ENCODE results near the gene UGT3A2. TPM values are rescaled to one million over a fixed set of nuclear protein-coding genes. Genes with fewer than 3 reads are reported as not detected.

Gene UGT3A2
- total RNA-seq, 1 experiment from 2014 or later, result 0.10 TPM

- intact Hi-C loops (cut with micrococcal nuclease; ENCODE audit: unreplicated experiment) (no loop called here), in situ Hi-C loops (cut with HindIII; ENCODE audit: low pct_unique_long_range_greater_than_20kb, low sequenced_read_pairs) (no loop called here)
- Histone ChIP-seq H3K36me3 (ENCODE audit: control insufficient read depth, insufficient read depth, low read length) (no peaks in the 10 kb centered on the region), H3K27me3 (ENCODE audit: control insufficient read depth, insufficient read depth, low read length) (no peaks in the 10 kb centered on the region), H3K9me3 (ENCODE audit: control insufficient read depth, insufficient read depth, low read depth, low read length) (no peaks in the 10 kb centered on the region), H3K27ac (ENCODE audit: low read length) (no peak overlapping the region), H3K4me3 (ENCODE audit: low read depth in 2 of 2, low read length in 2 of 2) (no peak overlapping the region), H3K4me1 (ENCODE audit: control insufficient read depth, insufficient read depth, low read length) (no peaks in the 10 kb centered on the region)
- POLR2A ChIA-PET, result no interaction called here
- ATAC-seq (no peak), DNase-seq (ENCODE audit: low read depth, low spot score) (no peak)
- CTCF ChIA-PET, result no interaction called here
- no TSS peak for BruUV-seq (replicated peaks)
- TF ChIP-seq POLR2AphosphoS5 (IDR thresholded peaks at IDR 0.05; ENCODE audit: low read depth, low read length) (no peak), TCF7L2 (IDR thresholded peaks at IDR 0.05; ENCODE audit: low read depth, low read length) (no peak), SIN3A (IDR thresholded peaks at IDR 0.05; ENCODE audit: borderline replicate concordance, insufficient read depth, low read depth, low read length) (no peak), CTCF (IDR thresholded peaks at IDR 0.05) (no peak), REST (IDR thresholded peaks at IDR 0.05; ENCODE audit: insufficient read depth in 1 of 2, low read depth in 2 of 2, low read length in 1 of 2) (no peak)
These were observed 76.2 kb downstream of the UGT3A2 start for GRCh38 chr5:35990520-35990919.

GRCh38 chr5:35988529-35988928 is 78.2 kb downstream of the UGT3A2 start:
- in situ Hi-C loops (cut with HindIII; ENCODE audit: low pct_unique_long_range_greater_than_20kb, low sequenced_read_pairs) (no loop called here), intact Hi-C loops (cut with micrococcal nuclease; ENCODE audit: unreplicated experiment) (no loop called here)
- Histone ChIP-seq H3K4me1 (ENCODE audit: control insufficient read depth, insufficient read depth, low read length) (no peaks in the 10 kb centered on the region), H3K27me3 (ENCODE audit: control insufficient read depth, insufficient read depth, low read length) (no peaks in the 10 kb centered on the region), H3K4me3 (ENCODE audit: low read depth in 2 of 2, low read length in 2 of 2) (no peak overlapping the region), H3K9me3 (ENCODE audit: control insufficient read depth, insufficient read depth, low read depth, low read length) (no peaks in the 10 kb centered on the region), H3K36me3 (ENCODE audit: control insufficient read depth, insufficient read depth, low read length) (no peaks in the 10 kb centered on the region), H3K27ac (ENCODE audit: low read length) (no peak overlapping the region)
- TF ChIP-seq TCF7L2 (IDR thresholded peaks at IDR 0.05; ENCODE audit: low read depth, low read length) (no peak), SIN3A (IDR thresholded peaks at IDR 0.05; ENCODE audit: borderline replicate concordance, insufficient read depth, low read depth, low read length) (no peak), REST (IDR thresholded peaks at IDR 0.05; ENCODE audit: insufficient read depth in 1 of 2, low read depth in 2 of 2, low read length in 1 of 2) (no peak), CTCF (IDR thresholded peaks at IDR 0.05) (no peak), POLR2AphosphoS5 (IDR thresholded peaks at IDR 0.05; ENCODE audit: low read depth, low read length) (no peak)
- CTCF ChIA-PET, result no interaction called here
- DNase-seq (ENCODE audit: low read depth, low spot score) (no peak), ATAC-seq (no peak)
- POLR2A ChIA-PET, result no interaction called here
- no TSS peak for BruUV-seq (replicated peaks)

Measured in Panc1 (cell line).